Esophagus muscularis mucosa (tissue), 4 donors: ENCODE results near the gene HSFX3. TPM values are rescaled to one million over a fixed set of nuclear protein-coding genes. Genes with fewer than 3 reads are reported as not detected.
A peak's percentile ranks its signal among the peaks of the same experiment; 100 is the strongest.
"Not testable (repeated sequence)": the region's sequence is repeated elsewhere in the genome, so short reads cannot be mapped to it uniquely, and the experiment has no call there.

Experiments
- DNase-seq: peaks from one replicate; pipeline ENCODE4 v3.0.0-alpha.2; 2017; ENCODE audit errors: extremely low spot score
- H3K27ac ChIP-seq, 4 donors: fragments of 200-600 bp; sonication (generic); replicated peaks in 1 of 4; 1 replicate in 3 of 4; 2 replicates in 1 of 4; pipeline ENCODE4 v1.5.1; 2016 to 2019; ENCODE audit warnings: mild to moderate bottlenecking in 1 of 4
- H3K27me3 ChIP-seq, 4 donors: fragments of 200-600 bp; sonication (generic); one replicate each; pipeline versions ENCODE4 v1.5.1 to v1.6.0; 2016 to 2019
- H3K36me3 ChIP-seq, 4 donors: fragments of 200-600 bp; sonication (generic); one replicate each; pipeline ENCODE4 v1.5.1; 2016 to 2019
- H3K4me1 ChIP-seq, 4 donors: fragments of 200-600 bp; sonication (generic); one replicate each; pipeline ENCODE4 v1.5.1; 2016 to 2019
- H3K4me3 ChIP-seq, 4 donors: fragments of 200-600 bp; sonication (generic); 1 replicate in 2 of 4; 2 replicates in 2 of 4; pipeline ENCODE4 v1.5.1; 2016 to 2019; ENCODE audit warnings: mild to moderate bottlenecking in 4 of 4, moderate library complexity in 1 of 4
- H3K9me3 ChIP-seq, 4 donors: fragments of 200-600 bp; sonication (generic); 1 replicate in 3 of 4; 2 replicates in 1 of 4; pipeline ENCODE4 v1.5.1; 2016 to 2019
- EP300 ChIP-seq: sonication (generic); formaldehyde crosslinking; IDR thresholded peaks from one replicate; pipeline ENCODE4 v1.6.1; 2017; ENCODE audit warnings: antibody characterized with exemption
- POLR2A ChIP-seq: fragments of 450-650 bp; IDR thresholded peaks from one replicate; pipeline ENCODE4 v1.6.1; 2017; ENCODE audit warnings: antibody characterized with exemption, moderate library complexity, mild to moderate bottlenecking, low read depth
- POLR2AphosphoS5 ChIP-seq, 2 donors: sonication (generic); formaldehyde crosslinking; IDR thresholded peaks; one replicate each; pipeline ENCODE4 v1.6.1; 2017; ENCODE audit warnings: antibody characterized with exemption in 2 of 2
- WGBS: methylation state at CpG from one replicate; pipeline ENCODE4 v1.1.5; 2018; 5-methylcytosine and 5-hydroxymethylcytosine counted together
- intact Hi-C: fragments of 100-400 bp; cut with DNase I; formaldehyde crosslinking; loops from one replicate; pipeline ENCODE4 v1.15.1; 2023
- total RNA-seq, 4 donors: library from RNA; depleted of rRNA; stranded (reverse); fragments of >200 nt; gene quantifications; one replicate each; pipeline versions ENCODE4 v1.1.0 to v1.2.1, GENCODE V29; 2016
- TF ChIP-seq, protein P1 (sequence below), 3 experiments: fragments of 200-600 bp in 2 of 3; fragments of 450-650 bp in 1 of 3; sonication (generic) in 2 of 3; IDR thresholded peaks; one replicate each; pipeline ENCODE4 v1.5.1; 2017 to 2019; ENCODE audit warnings: antibody characterized with exemption in 3 of 3, mild to moderate bottlenecking in 2 of 3, moderate library complexity in 1 of 3

Gene HSFX3
- total RNA-seq, 4 donors from 2014 or later, result not detected

- WGBS, result 26% methylated on average over 28 of the region's 54 CpGs
- peak within 1 kb of the TSS; percentile 80 to 91 (median 91) for H3K27ac ChIP-seq
- H3K4me3 ChIP-seq, result peak within 1 kb of the TSS; percentile 64 to 81 (median 70)
- TF ChIP-seq EP300 (no peak), POLR2A (peak; percentile 82), POLR2AphosphoS5 (IDR thresholded peaks at IDR 0.05) (peak; percentile 77 to 91)
- no peaks in the 10 kb centered on the region for H3K27me3 ChIP-seq
- H3K9me3 ChIP-seq, result no peaks in the 10 kb centered on the region
- H3K36me3 ChIP-seq, result peaks cover 7 to 20% (median 13%) of the 10 kb centered on the region in 4 donors
- intact Hi-C loops, result loop anchor here (10.0 kb wide), 1 partner anchor 1590 kb away; the partner anchor contains the start of gene FMR1
- H3K4me1 ChIP-seq, result peaks cover 0 to 26% (median 16%) of the 10 kb centered on the region in 4 donors
- peak; percentile 97 for DNase-seq
Measured at GRCh38 chrX:149504915-149505651, 44.6 kb downstream of the HSFX3 start, which contains the start of gene IDS. Gene IDS, minus strand, starts transcription at chrX:149505306. Its CDS starts 169 bp downstream, at chrX:149505137.

DNA sequence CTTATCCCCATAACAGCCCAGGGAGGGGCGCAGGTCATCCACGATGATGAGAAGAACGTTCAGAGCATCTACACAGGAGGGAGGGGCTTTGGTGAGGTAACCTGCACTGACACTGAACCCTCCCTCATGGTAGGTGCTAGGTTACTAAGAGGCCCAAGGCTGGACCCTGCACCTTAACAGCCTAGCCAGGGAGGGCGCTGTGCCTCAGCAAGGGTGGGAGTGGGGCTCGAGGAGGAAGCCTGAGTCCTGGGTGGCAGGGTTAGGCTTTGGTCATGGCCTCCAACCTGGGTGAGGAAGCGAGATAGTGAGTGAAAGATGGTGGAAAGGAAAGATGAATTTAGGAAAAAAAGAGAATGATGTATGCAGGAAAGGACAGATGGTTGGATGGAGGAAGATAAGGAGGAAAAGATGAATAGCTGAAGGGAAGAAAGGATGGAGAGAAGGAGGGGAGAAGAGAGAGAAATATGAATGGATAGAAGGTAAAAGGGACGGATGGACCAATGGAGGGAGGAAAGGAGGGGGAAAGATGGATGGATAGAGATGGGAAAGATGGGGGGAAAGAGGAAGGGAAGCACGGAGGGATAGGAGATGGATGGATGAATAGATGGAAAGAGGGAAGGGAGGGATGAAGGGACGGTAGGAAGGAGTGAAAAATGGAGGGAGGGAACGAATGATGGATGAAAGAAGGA lies 45.4 kb downstream of the HSFX3 start:
- Histone ChIP-seq H3K4me3 (peak overlapping the region; percentile 64 to 81 (median 70)), H3K27me3 (no peaks in the 10 kb centered on the region), H3K27ac (peak overlapping the region; percentile 80 to 91 (median 91)), H3K4me1 (peaks cover 0 to 26% (median 16%) of the 10 kb centered on the region in 4 donors), H3K36me3 (peaks cover 8 to 27% (median 19%) of the 10 kb centered on the region in 4 donors), H3K9me3 (no peaks in the 10 kb centered on the region)
- WGBS, result 41% methylated on average over 8 of the region's 10 CpGs
- intact Hi-C loops, result loop anchor here (10.0 kb wide), 1 partner anchor 1590 kb away; the partner anchor contains the start of gene FMR1
- no peak for DNase-seq
- TF ChIP-seq EP300 (no peak), POLR2AphosphoS5 (IDR thresholded peaks at IDR 0.05) (no peak), POLR2A (no peak)
- TF ChIP-seq, protein P1, sequence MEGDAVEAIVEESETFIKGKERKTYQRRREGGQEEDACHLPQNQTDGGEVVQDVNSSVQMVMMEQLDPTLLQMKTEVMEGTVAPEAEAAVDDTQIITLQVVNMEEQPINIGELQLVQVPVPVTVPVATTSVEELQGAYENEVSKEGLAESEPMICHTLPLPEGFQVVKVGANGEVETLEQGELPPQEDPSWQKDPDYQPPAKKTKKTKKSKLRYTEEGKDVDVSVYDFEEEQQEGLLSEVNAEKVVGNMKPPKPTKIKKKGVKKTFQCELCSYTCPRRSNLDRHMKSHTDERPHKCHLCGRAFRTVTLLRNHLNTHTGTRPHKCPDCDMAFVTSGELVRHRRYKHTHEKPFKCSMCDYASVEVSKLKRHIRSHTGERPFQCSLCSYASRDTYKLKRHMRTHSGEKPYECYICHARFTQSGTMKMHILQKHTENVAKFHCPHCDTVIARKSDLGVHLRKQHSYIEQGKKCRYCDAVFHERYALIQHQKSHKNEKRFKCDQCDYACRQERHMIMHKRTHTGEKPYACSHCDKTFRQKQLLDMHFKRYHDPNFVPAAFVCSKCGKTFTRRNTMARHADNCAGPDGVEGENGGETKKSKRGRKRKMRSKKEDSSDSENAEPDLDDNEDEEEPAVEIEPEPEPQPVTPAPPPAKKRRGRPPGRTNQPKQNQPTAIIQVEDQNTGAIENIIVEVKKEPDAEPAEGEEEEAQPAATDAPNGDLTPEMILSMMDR (IDR thresholded peaks at IDR 0.05), result no peak

- H3K4me3 ChIP-seq, result peak overlapping the region in 2 of 4 donors; percentile 70 to 81
- WGBS, result no CpG with 5 or more reads among the region's 10 CpGs
Measured at GRCh38 chrX:149503446-149503845, 46.3 kb downstream of the HSFX3 start.

DNA sequence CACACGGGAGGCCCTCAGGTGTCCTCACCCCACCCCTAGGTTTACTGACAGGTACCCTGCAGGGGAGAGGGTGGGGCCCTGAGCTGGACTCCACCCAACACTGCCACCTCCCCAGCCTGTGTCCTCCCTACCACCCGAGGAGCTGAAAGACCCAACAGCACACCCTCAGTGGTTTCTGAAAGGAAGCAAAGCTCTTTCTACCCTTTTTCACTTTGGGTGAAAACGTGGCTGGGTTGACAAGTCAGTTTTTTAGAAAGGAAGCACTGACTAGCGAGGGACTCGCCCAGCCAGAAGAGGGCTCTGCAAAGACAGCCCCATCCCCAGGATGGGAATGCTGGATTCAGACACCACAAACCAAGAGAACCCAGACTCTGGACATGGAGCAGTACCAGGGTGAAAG lies 46.8 kb downstream of the HSFX3 start:
- not testable (repeated sequence) for H3K27me3 ChIP-seq, H3K4me3 ChIP-seq, H3K9me3 ChIP-seq, DNase-seq, H3K27ac ChIP-seq
- WGBS, result 57% methylated on average over 4 of the region's 5 CpGs
- Histone ChIP-seq H3K36me3 (peaks cover 8 to 38% (median 30%) of the 10 kb centered on the region in 4 donors), H3K4me1 (peaks cover 0 to 26% (median 16%) of the 10 kb centered on the region in 4 donors)
- intact Hi-C loops, result loop anchor here (10.0 kb wide), 1 partner anchor 1588 kb away; the partner anchor contains the start of gene FMR1

More at GRCh38 chrX:149503446-149503845, 46.3 kb downstream of the HSFX3 start:
- Histone ChIP-seq H3K36me3 (peaks cover 8 to 33% (median 26%) of the 10 kb centered on the region in 4 donors), H3K27ac (peak overlapping the region in 2 of 4 donors; percentile 48 to 91), H3K4me1 (peaks cover 0 to 26% (median 16%) of the 10 kb centered on the region in 4 donors)
- DNase-seq, H3K27me3 ChIP-seq, H3K9me3 ChIP-seq: not testable (repeated sequence)
- intact Hi-C loops, result loop anchor here (10.0 kb wide), 1 partner anchor 1589 kb away; the partner anchor contains the start of gene FMR1

- TF ChIP-seq, protein P1 (IDR thresholded peaks at IDR 0.05), result no peak
- TF ChIP-seq POLR2A (no peak), EP300 (no peak), POLR2AphosphoS5 (IDR thresholded peaks at IDR 0.05) (no peak)
- H3K27me3 ChIP-seq, result no peaks in the 10 kb centered on the region
- 72% methylated on average over 5 of the region's 5 CpGs for WGBS
Measured at GRCh38 chrX:149499766-149500165, 50.0 kb downstream of the HSFX3 start.

GRCh38 chrX:149498767-149499166 lies 51.0 kb downstream of the HSFX3 start:
- Histone ChIP-seq H3K27me3 (no peaks in the 10 kb centered on the region), H3K4me1 (peaks cover 0 to 16% (median 6%) of the 10 kb centered on the region in 4 donors), H3K4me3 (no peak overlapping the region), H3K27ac (no peak overlapping the region), H3K36me3 (peaks cover 13 to 80% (median 66%) of the 10 kb centered on the region in 4 donors), H3K9me3 (no peaks in the 10 kb centered on the region)
- TF ChIP-seq POLR2A, result no peak
- no peak for TF ChIP-seq POLR2AphosphoS5 (IDR thresholded peaks at IDR 0.05)
- WGBS, result 80% methylated on average over 4 of the region's 4 CpGs
- no peak for DNase-seq
- intact Hi-C loops, result no loop called here

More at GRCh38 chrX:149499766-149500165, 50.0 kb downstream of the HSFX3 start:
- Histone ChIP-seq H3K4me3 (no peak overlapping the region), H3K27ac (no peak overlapping the region), H3K4me1 (peaks cover 0 to 20% (median 10%) of the 10 kb centered on the region in 4 donors), H3K9me3 (no peaks in the 10 kb centered on the region), H3K36me3 (peaks cover 13 to 70% (median 61%) of the 10 kb centered on the region in 4 donors)
- DNase-seq, result no peak
- intact Hi-C loops, result loop anchor here (10.0 kb wide), 1 partner anchor 1585 kb away; the partner anchor contains the start of gene FMR1

Other genes starting within 250 kb of the HSFX3 start
- gene IDS, start 44.6 kb downstream of the HSFX3 start, total RNA-seq, result 10 to 100 TPM; 80.2 to 91.0 (median 86.4) TPM
- gene EOLA1, start 8.9 kb downstream of the HSFX3 start, total RNA-seq, result 10 to 100 TPM; 11.9 to 33.6 (median 17.8) TPM
- gene MAGEA9B, start 37.5 kb upstream of the HSFX3 start, total RNA-seq, result not detected
- under 1 TPM in 1 of 4 donors, not detected in 3; 0.45 TPM for gene HSFX2, start 45.4 kb upstream of the HSFX3 start, total RNA-seq
- gene TMEM185A, start 81.9 kb upstream of the HSFX3 start, total RNA-seq, result 10 to 100 TPM; 11.2 to 26.2 (median 16.5) TPM
- not detected for gene MAGEA11, start 162.1 kb upstream of the HSFX3 start, total RNA-seq
- 1 to 10 TPM in 3 of 4 donors, under 1 TPM in 1; 0.78 to 2.0 (median 1.2) TPM for gene HSFX1, start 224.1 kb upstream of the HSFX3 start, total RNA-seq
- not detected for gene MAGEA9, start 232.0 kb upstream of the HSFX3 start, total RNA-seq